IMR-90 (cell line): ENCODE results near the gene RORB.
A peak's percentile ranks its signal among the peaks of the same experiment; 100 is the strongest.

Source experiments
- CHD1 ChIP-seq: IDR thresholded peaks from 2 replicates; pipeline ENCODE4 v1.6.1; 2012; ENCODE audit warnings: low read depth, low read length, improper control_type of control experiment
- MAFK ChIP-seq: IDR thresholded peaks from 2 replicates; pipeline ENCODE4 v1.6.1; 2012; ENCODE audit warnings: low read depth, low read length, improper control_type of control experiment
- NFE2L2 ChIP-seq: fragments of 150-350 bp; IDR thresholded peaks from 2 replicates; pipeline ENCODE4 v1.6.1; 2016; ENCODE audit warnings: low read depth, mild to moderate bottlenecking, low read length
- POLR2A ChIP-seq: IDR thresholded peaks from 2 replicates; pipeline ENCODE4 v1.6.1; 2012; ENCODE audit warnings: mild to moderate bottlenecking, low read depth, low read length
- RAD21 ChIP-seq: IDR thresholded peaks from 2 replicates; pipeline ENCODE4 v1.6.1; 2012; ENCODE audit warnings: low read length, improper control_type of control experiment
- RCOR1 ChIP-seq: IDR thresholded peaks from 2 replicates; pipeline ENCODE4 v1.6.1; 2012; ENCODE audit warnings: mild to moderate bottlenecking, low read length, improper control_type of control experiment; ENCODE audit not compliant: insufficient replicate concordance
- RFX5 ChIP-seq: IDR thresholded peaks from 2 replicates; pipeline ENCODE4 v1.8.0; 2012; ENCODE audit warnings: low read depth, mild to moderate bottlenecking, low read length, moderate library complexity
- TF ChIP-seq, protein P1 (sequence below): conservative IDR thresholded peaks from 2 replicates; pipeline ENCODE4 v1.5.1; 2012; ENCODE audit warnings: mild to moderate bottlenecking, low read depth, low read length, improper control_type of control experiment
- TF ChIP-seq, protein P2 (sequence below): fragments of 150-350 bp; IDR thresholded peaks from 2 replicates; pipeline ENCODE4 v1.6.1; 2016; ENCODE audit warnings: low read depth, mild to moderate bottlenecking, low read length, moderate library complexity, borderline replicate concordance
- TF ChIP-seq, protein P3 (sequence below): fragments of 150-350 bp; IDR thresholded peaks from 2 replicates; pipeline ENCODE4 v1.6.1; 2017; ENCODE audit warnings: mild to moderate bottlenecking, antibody characterized with exemption, low read length, low read depth

DNA sequence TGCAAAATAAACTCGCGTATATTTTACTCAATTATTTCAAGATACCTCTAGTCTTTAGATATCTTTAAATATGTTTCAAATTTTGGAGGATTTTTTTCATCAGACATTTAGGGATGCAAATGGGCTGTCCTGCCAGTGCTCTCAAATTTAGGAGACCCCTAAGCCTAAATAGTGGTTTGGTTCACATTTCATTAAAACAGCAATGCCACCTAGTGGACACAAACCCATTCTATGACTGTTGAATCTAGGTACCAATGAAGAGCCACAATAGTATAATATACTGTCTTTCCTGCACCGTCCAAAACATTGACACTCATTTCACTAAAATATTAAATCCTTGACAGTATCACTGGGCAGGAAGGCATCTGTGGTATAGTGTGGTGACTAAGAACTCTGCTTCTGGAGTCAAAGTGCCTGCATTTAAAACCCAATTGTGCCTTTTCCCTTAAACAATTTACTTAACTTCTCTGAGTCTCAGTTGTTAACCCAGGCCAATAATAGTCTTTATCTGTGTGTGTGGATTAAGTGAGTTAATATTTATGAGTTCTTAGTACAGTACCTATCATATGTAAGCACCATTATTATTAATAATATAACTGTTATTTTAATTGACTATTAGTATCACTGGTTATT lies 148.0 kb downstream of the RORB start:
- TF ChIP-seq, protein P1, sequence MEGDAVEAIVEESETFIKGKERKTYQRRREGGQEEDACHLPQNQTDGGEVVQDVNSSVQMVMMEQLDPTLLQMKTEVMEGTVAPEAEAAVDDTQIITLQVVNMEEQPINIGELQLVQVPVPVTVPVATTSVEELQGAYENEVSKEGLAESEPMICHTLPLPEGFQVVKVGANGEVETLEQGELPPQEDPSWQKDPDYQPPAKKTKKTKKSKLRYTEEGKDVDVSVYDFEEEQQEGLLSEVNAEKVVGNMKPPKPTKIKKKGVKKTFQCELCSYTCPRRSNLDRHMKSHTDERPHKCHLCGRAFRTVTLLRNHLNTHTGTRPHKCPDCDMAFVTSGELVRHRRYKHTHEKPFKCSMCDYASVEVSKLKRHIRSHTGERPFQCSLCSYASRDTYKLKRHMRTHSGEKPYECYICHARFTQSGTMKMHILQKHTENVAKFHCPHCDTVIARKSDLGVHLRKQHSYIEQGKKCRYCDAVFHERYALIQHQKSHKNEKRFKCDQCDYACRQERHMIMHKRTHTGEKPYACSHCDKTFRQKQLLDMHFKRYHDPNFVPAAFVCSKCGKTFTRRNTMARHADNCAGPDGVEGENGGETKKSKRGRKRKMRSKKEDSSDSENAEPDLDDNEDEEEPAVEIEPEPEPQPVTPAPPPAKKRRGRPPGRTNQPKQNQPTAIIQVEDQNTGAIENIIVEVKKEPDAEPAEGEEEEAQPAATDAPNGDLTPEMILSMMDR = peak; percentile 45
- TF ChIP-seq CHD1 (no peak), RCOR1 (no peak), POLR2A (no peak), RAD21 (no peak), NFE2L2 (no peak), MAFK (no peak), RFX5 (no peak)
- TF ChIP-seq, protein P2, sequence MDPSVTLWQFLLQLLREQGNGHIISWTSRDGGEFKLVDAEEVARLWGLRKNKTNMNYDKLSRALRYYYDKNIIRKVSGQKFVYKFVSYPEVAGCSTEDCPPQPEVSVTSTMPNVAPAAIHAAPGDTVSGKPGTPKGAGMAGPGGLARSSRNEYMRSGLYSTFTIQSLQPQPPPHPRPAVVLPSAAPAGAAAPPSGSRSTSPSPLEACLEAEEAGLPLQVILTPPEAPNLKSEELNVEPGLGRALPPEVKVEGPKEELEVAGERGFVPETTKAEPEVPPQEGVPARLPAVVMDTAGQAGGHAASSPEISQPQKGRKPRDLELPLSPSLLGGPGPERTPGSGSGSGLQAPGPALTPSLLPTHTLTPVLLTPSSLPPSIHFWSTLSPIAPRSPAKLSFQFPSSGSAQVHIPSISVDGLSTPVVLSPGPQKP = no peak
- TF ChIP-seq, protein P3, sequence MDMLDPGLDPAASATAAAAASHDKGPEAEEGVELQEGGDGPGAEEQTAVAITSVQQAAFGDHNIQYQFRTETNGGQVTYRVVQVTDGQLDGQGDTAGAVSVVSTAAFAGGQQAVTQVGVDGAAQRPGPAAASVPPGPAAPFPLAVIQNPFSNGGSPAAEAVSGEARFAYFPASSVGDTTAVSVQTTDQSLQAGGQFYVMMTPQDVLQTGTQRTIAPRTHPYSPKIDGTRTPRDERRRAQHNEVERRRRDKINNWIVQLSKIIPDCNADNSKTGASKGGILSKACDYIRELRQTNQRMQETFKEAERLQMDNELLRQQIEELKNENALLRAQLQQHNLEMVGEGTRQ = no peak
